ENCODE results near the gene RFX3.

RFX3 gene

GRCh38 chr9:3191715-3192114 is 334.1 kb downstream of the RFX3 start:
- H3F3A ChIP-seq (ENCODE audit: insufficient read depth), result no peaks in the 10 kb centered on the region
- no peak overlapping the region for H3K4me2 ChIP-seq (ENCODE audit: low read depth, low read length, poor library complexity, severe bottlenecking)
- H2AFZ ChIP-seq (ENCODE audit: low read depth, low read length, severe bottlenecking), result no peak overlapping the region
- H3K9ac ChIP-seq (ENCODE audit: low read length), result no peak overlapping the region
- no peaks in the 10 kb centered on the region for H3K9me2 ChIP-seq (replicated peaks; ENCODE audit: insufficient read depth, low read length)
- no peaks in the 10 kb centered on the region for H4K20me1 ChIP-seq (ENCODE audit: low read depth, low read length)
- no peaks in the 10 kb centered on the region for H3K79me2 ChIP-seq (ENCODE audit: insufficient read depth, low read length)
- H3K27ac ChIP-seq (ENCODE audit: low read depth, low read length), result no peak overlapping the region
- no peaks in the 10 kb centered on the region for H3K9me3 ChIP-seq (ENCODE audit: insufficient read depth, low read length)
- TF ChIP-seq EZH2phosphoT487 (conservative IDR thresholded peaks at IDR 0.05; ENCODE audit: low read length) (no peak), CTCF (IDR thresholded peaks at IDR 0.05; ENCODE audit: insufficient read depth, low read length, poor library complexity, severe bottlenecking) (no peak)
- no peak overlapping the region for H3K4me3 ChIP-seq (ENCODE audit: insufficient read depth, low read length, poor library complexity, severe bottlenecking)
- no peaks in the 10 kb centered on the region for H3K36me3 ChIP-seq (ENCODE audit: low read length)
- no peaks in the 10 kb centered on the region for H3K27me3 ChIP-seq (ENCODE audit: low read length)

- Histone ChIP-seq H3K9me3 (ENCODE audit: insufficient read depth, low read length) (no peaks in the 10 kb centered on the region), H3K36me3 (ENCODE audit: low read length) (no peaks in the 10 kb centered on the region), H3K4me2 (ENCODE audit: low read depth, low read length, poor library complexity, severe bottlenecking) (no peak overlapping the region), H3K79me2 (ENCODE audit: insufficient read depth, low read length) (no peaks in the 10 kb centered on the region), H3K27ac (ENCODE audit: low read depth, low read length) (no peak overlapping the region), H4K20me1 (ENCODE audit: low read depth, low read length) (no peaks in the 10 kb centered on the region), H2AFZ (ENCODE audit: low read depth, low read length, severe bottlenecking) (no peak overlapping the region), H3K4me3 (ENCODE audit: insufficient read depth, low read length, poor library complexity, severe bottlenecking) (no peak overlapping the region), H3K27me3 (ENCODE audit: low read length) (no peaks in the 10 kb centered on the region), H3F3A (ENCODE audit: insufficient read depth) (no peaks in the 10 kb centered on the region), H3K9me2 (replicated peaks; ENCODE audit: insufficient read depth, low read length) (no peaks in the 10 kb centered on the region), H3K9ac (ENCODE audit: low read length) (no peak overlapping the region)
- TF ChIP-seq CTCF (IDR thresholded peaks at IDR 0.05; ENCODE audit: insufficient read depth, low read length, poor library complexity, severe bottlenecking) (no peak), EZH2phosphoT487 (conservative IDR thresholded peaks at IDR 0.05; ENCODE audit: low read length) (no peak)
Measured at GRCh38 chr9:3189113-3189861, 336.5 kb downstream of the RFX3 start.

- H2AFZ ChIP-seq (ENCODE audit: low read depth, low read length, severe bottlenecking), result no peak overlapping the region
- no peaks in the 10 kb centered on the region for H3K9me2 ChIP-seq (replicated peaks; ENCODE audit: insufficient read depth, low read length)
- no peaks in the 10 kb centered on the region for H3F3A ChIP-seq (ENCODE audit: insufficient read depth)
- H3K4me2 ChIP-seq (ENCODE audit: low read depth, low read length, poor library complexity, severe bottlenecking), result no peak overlapping the region
- H3K9me3 ChIP-seq (ENCODE audit: insufficient read depth, low read length), result no peaks in the 10 kb centered on the region
- H3K27me3 ChIP-seq (ENCODE audit: low read length), result no peaks in the 10 kb centered on the region
- no peaks in the 10 kb centered on the region for H3K79me2 ChIP-seq (ENCODE audit: insufficient read depth, low read length)
- H3K27ac ChIP-seq (ENCODE audit: low read depth, low read length), result no peak overlapping the region
- H3K36me3 ChIP-seq (ENCODE audit: low read length), result no peaks in the 10 kb centered on the region
- H4K20me1 ChIP-seq (ENCODE audit: low read depth, low read length), result no peaks in the 10 kb centered on the region
- no peak for TF ChIP-seq EZH2phosphoT487 (conservative IDR thresholded peaks at IDR 0.05; ENCODE audit: low read length)
- TF ChIP-seq CTCF (IDR thresholded peaks at IDR 0.05; ENCODE audit: insufficient read depth, low read length, poor library complexity, severe bottlenecking), result no peak
- no peak overlapping the region for H3K4me3 ChIP-seq (ENCODE audit: insufficient read depth, low read length, poor library complexity, severe bottlenecking)
- H3K9ac ChIP-seq (ENCODE audit: low read length), result no peak overlapping the region
Measured at GRCh38 chr9:3186751-3187150, 339.1 kb downstream of the RFX3 start.

All from SU-DHL-6 (cell line).